IPS-18a (cell line): ENCODE measurements around the gene RBBP8.

Experiments used
- H3K27ac ChIP-seq: one replicate; pipeline ENCODE4 v1.5.1; 2013; ENCODE audit warnings: low read length
- H3K27me3 ChIP-seq: one replicate; pipeline ENCODE4 v1.6.1; 2013; ENCODE audit warnings: mild to moderate bottlenecking, low read length; ENCODE audit not compliant: control insufficient read depth, insufficient read depth
- H3K36me3 ChIP-seq: one replicate; pipeline ENCODE4 v1.6.1; 2013; ENCODE audit warnings: low read depth, low read length; ENCODE audit not compliant: control insufficient read depth
- H3K4me1 ChIP-seq: one replicate; pipeline ENCODE4 v1.6.1; 2013; ENCODE audit warnings: low read depth, low read length; ENCODE audit not compliant: control insufficient read depth
- H3K4me3 ChIP-seq: one replicate; pipeline ENCODE4 v1.5.1; 2013; ENCODE audit warnings: low read length
- H3K9ac ChIP-seq: one replicate; pipeline ENCODE4 v1.6.1; 2013; ENCODE audit warnings: mild to moderate bottlenecking, low read length, moderate library complexity
- H3K9me3 ChIP-seq: one replicate; pipeline ENCODE4 v1.6.1; 2013; ENCODE audit warnings: low read depth, low read length; ENCODE audit not compliant: control insufficient read depth

RBBP8 gene

GRCh38 chr18:23066504-23067039, 133.4 kb downstream of the RBBP8 start:
- Histone ChIP-seq H3K4me1 (peaks cover 5% of the 10 kb centered on the region), H3K4me3 (no peak overlapping the region), H3K27me3 (no peaks in the 10 kb centered on the region), H3K9ac (no peak overlapping the region), H3K36me3 (no peaks in the 10 kb centered on the region), H3K27ac (no peak overlapping the region), H3K9me3 (no peaks in the 10 kb centered on the region)

GRCh38 chr18:23067236-23067635, 134.1 kb downstream of the RBBP8 start:
- Histone ChIP-seq H3K4me1 (peaks cover 5% of the 10 kb centered on the region), H3K27ac (no peak overlapping the region), H3K4me3 (no peak overlapping the region), H3K9ac (no peak overlapping the region), H3K27me3 (no peaks in the 10 kb centered on the region), H3K9me3 (no peaks in the 10 kb centered on the region), H3K36me3 (no peaks in the 10 kb centered on the region)

- Histone ChIP-seq H3K27me3 (no peaks in the 10 kb centered on the region), H3K9me3 (no peaks in the 10 kb centered on the region), H3K4me3 (no peak overlapping the region), H3K36me3 (no peaks in the 10 kb centered on the region), H3K27ac (no peak overlapping the region), H3K4me1 (peaks cover 5% of the 10 kb centered on the region), H3K9ac (no peak overlapping the region)
Observed at GRCh38 chr18:23068011-23068410, 134.9 kb downstream of the RBBP8 start.

- H3K36me3 ChIP-seq: no peaks in the 10 kb centered on the region
- no peak overlapping the region for H3K4me3 ChIP-seq
Observed at GRCh38 chr18:23068570-23069310, 135.6 kb downstream of the RBBP8 start.

GRCh38 chr18:23069481-23069880, 136.4 kb downstream of the RBBP8 start:
- H3K27me3 ChIP-seq: no peaks in the 10 kb centered on the region
- no peaks in the 10 kb centered on the region for H3K9me3 ChIP-seq
- no peaks in the 10 kb centered on the region for H3K36me3 ChIP-seq
- no peak overlapping the region for H3K27ac ChIP-seq
- H3K9ac ChIP-seq: no peak overlapping the region
- no peak overlapping the region for H3K4me3 ChIP-seq
- H3K4me1 ChIP-seq: peaks cover 5% of the 10 kb centered on the region

More at GRCh38 chr18:23068570-23069310, 135.6 kb downstream of the RBBP8 start:
- no peaks in the 10 kb centered on the region for H3K27me3 ChIP-seq
- no peak overlapping the region for H3K27ac ChIP-seq
- peaks cover 5% of the 10 kb centered on the region for H3K4me1 ChIP-seq
- H3K9me3 ChIP-seq: no peaks in the 10 kb centered on the region
- H3K9ac ChIP-seq: no peak overlapping the region

- H3K27me3 ChIP-seq: no peaks in the 10 kb centered on the region
- no peak overlapping the region for H3K27ac ChIP-seq
- no peak overlapping the region for H3K4me3 ChIP-seq
- peaks cover 5% of the 10 kb centered on the region for H3K4me1 ChIP-seq
- H3K36me3 ChIP-seq: no peaks in the 10 kb centered on the region
- no peaks in the 10 kb centered on the region for H3K9me3 ChIP-seq
- no peak overlapping the region for H3K9ac ChIP-seq
Observed at GRCh38 chr18:23069898-23070297, 136.8 kb downstream of the RBBP8 start.

- Histone ChIP-seq H3K9ac (no peak overlapping the region), H3K4me3 (no peak overlapping the region), H3K9me3 (no peaks in the 10 kb centered on the region), H3K4me1 (peaks cover 5% of the 10 kb centered on the region), H3K27me3 (no peaks in the 10 kb centered on the region), H3K36me3 (no peaks in the 10 kb centered on the region), H3K27ac (no peak overlapping the region)
Observed at GRCh38 chr18:23071285-23071684, 138.2 kb downstream of the RBBP8 start.

GRCh38 chr18:23072079-23072478, 139.0 kb downstream of the RBBP8 start:
- H3K9ac ChIP-seq: no peak overlapping the region
- H3K4me3 ChIP-seq: no peak overlapping the region
- no peaks in the 10 kb centered on the region for H3K36me3 ChIP-seq
- H3K4me1 ChIP-seq: peaks cover 5% of the 10 kb centered on the region
- H3K27ac ChIP-seq: no peak overlapping the region
- H3K27me3 ChIP-seq: no peaks in the 10 kb centered on the region
- no peaks in the 10 kb centered on the region for H3K9me3 ChIP-seq

- H3K9ac ChIP-seq: no peak overlapping the region
- H3K9me3 ChIP-seq: no peaks in the 10 kb centered on the region
- no peaks in the 10 kb centered on the region for H3K4me1 ChIP-seq
- no peak overlapping the region for H3K27ac ChIP-seq
- H3K27me3 ChIP-seq: no peaks in the 10 kb centered on the region
- no peaks in the 10 kb centered on the region for H3K36me3 ChIP-seq
- no peak overlapping the region for H3K4me3 ChIP-seq
Observed at GRCh38 chr18:23073996-23074606, 141.0 kb downstream of the RBBP8 start.
